ENCODE measurements around the gene DAB1.

DAB1 gene

GRCh38 chr1:57065442-57065841 is 358.4 kb downstream of the DAB1 start:
- Histone ChIP-seq H3K4me3 (ENCODE audit: low read depth, low read length) (no peak overlapping the region), H3K36me3 (ENCODE audit: control insufficient read depth, insufficient read depth, low read length) (no peaks in the 10 kb centered on the region), H3K79me2 (no peaks in the 10 kb centered on the region), H3K27me3 (ENCODE audit: control insufficient read depth, insufficient read depth, low read length) (no peaks in the 10 kb centered on the region), H3K9me3 (ENCODE audit: control insufficient read depth, low read length) (no peaks in the 10 kb centered on the region), H3K9ac (no peak overlapping the region), H3K27ac (no peak overlapping the region), H3K4me1 (no peaks in the 10 kb centered on the region), H2AFZ (no peak overlapping the region), H3K4me2 (ENCODE audit: low read length) (no peak overlapping the region)
- TF ChIP-seq CTCF (IDR thresholded peaks at IDR 0.05): no peak

- H3K9ac ChIP-seq: no peak overlapping the region
- H3K9me3 ChIP-seq (ENCODE audit: control insufficient read depth, low read length): no peaks in the 10 kb centered on the region
- no peaks in the 10 kb centered on the region for H3K27me3 ChIP-seq (ENCODE audit: control insufficient read depth, insufficient read depth, low read length)
- TF ChIP-seq CTCF (IDR thresholded peaks at IDR 0.05): no peak
- H3K36me3 ChIP-seq (ENCODE audit: control insufficient read depth, insufficient read depth, low read length): no peaks in the 10 kb centered on the region
- no peaks in the 10 kb centered on the region for H3K79me2 ChIP-seq
- H3K27ac ChIP-seq: no peak overlapping the region
- no peak overlapping the region for H3K4me2 ChIP-seq (ENCODE audit: low read length)
- H2AFZ ChIP-seq: no peak overlapping the region
- H3K4me3 ChIP-seq (ENCODE audit: low read depth, low read length): no peak overlapping the region
- H3K4me1 ChIP-seq: no peaks in the 10 kb centered on the region
Observed at GRCh38 chr1:57064379-57065140, 359.3 kb downstream of the DAB1 start.

- Histone ChIP-seq H2AFZ (no peak overlapping the region), H3K36me3 (ENCODE audit: control insufficient read depth, insufficient read depth, low read length) (no peaks in the 10 kb centered on the region), H3K27ac (no peak overlapping the region), H3K4me3 (ENCODE audit: low read depth, low read length) (no peak overlapping the region), H3K27me3 (ENCODE audit: control insufficient read depth, insufficient read depth, low read length) (no peaks in the 10 kb centered on the region), H3K4me1 (no peaks in the 10 kb centered on the region), H3K9ac (no peak overlapping the region), H3K79me2 (no peaks in the 10 kb centered on the region), H3K9me3 (ENCODE audit: control insufficient read depth, low read length) (no peaks in the 10 kb centered on the region), H3K4me2 (ENCODE audit: low read length) (no peak overlapping the region)
- TF ChIP-seq CTCF (IDR thresholded peaks at IDR 0.05): no peak
Observed at GRCh38 chr1:57063406-57064125, 360.3 kb downstream of the DAB1 start.

GRCh38 chr1:57061369-57061768 is 362.5 kb downstream of the DAB1 start:
- Histone ChIP-seq H3K27me3 (ENCODE audit: control insufficient read depth, insufficient read depth, low read length) (no peaks in the 10 kb centered on the region), H2AFZ (no peak overlapping the region), H3K27ac (no peak overlapping the region), H3K9ac (no peak overlapping the region), H3K9me3 (ENCODE audit: control insufficient read depth, low read length) (no peaks in the 10 kb centered on the region), H3K4me1 (no peaks in the 10 kb centered on the region), H3K79me2 (no peaks in the 10 kb centered on the region), H3K4me3 (ENCODE audit: low read depth, low read length) (no peak overlapping the region), H3K4me2 (ENCODE audit: low read length) (no peak overlapping the region), H3K36me3 (ENCODE audit: control insufficient read depth, insufficient read depth, low read length) (no peaks in the 10 kb centered on the region)
- TF ChIP-seq CTCF (IDR thresholded peaks at IDR 0.05): no peak
